ENCODE measurements around the gene SH3RF3. TPM values are rescaled to one million over a fixed set of nuclear protein-coding genes. Genes with fewer than 3 reads are reported as not detected.

Gene SH3RF3
- total RNA-seq, 2 donors from 2014 or later, result 1.3 to 2.5 TPM

DNA sequence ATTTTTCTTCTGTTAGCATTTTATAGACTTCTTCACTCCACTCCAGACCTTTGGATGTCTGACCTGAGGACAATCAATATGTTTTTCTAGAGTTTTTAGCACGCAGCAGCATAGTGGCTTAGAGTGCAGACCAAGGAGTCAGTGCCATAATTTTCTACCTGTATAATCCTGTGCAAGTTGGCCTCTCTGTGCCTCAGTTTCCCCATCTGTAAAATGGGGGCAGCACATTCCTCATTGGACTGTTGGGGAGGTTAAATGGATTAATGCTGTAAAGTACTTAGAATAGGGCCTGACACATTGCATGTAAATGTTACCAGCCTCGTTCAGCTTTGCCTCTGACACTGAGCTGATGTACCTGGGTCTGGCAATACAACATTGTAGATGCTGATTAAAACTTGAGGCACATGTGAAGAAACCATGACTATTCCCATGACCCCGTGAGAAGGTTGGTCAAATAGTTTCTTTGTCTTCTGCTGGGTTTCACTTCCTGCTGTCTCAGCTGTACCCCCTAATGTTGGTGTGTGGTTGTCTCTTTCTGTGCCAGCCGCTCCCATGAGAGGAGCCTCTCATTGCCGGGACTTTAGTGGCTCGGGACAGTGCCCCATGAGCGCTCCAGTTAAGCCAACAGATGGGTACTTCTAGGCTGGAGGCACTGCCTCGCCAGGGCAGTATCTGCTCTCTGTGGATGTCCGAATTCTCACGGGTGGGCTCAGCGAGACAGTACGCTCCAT is 125.3 kb downstream of the SH3RF3 start:
- DNase-seq, result no peak
- H3K9me3 ChIP-seq, result no peaks in the 10 kb centered on the region
- H3K27me3 ChIP-seq, result no peaks in the 10 kb centered on the region
- H3K9ac ChIP-seq (ENCODE audit: low read depth in 2 of 2, low read length in 2 of 2), result no peak overlapping the region
- no peak overlapping the region for H3K27ac ChIP-seq
- H3K36me3 ChIP-seq, result no peaks in the 10 kb centered on the region
- intact Hi-C loops (cut with DNase I), result no loop called here
- TF ChIP-seq, protein P1, sequence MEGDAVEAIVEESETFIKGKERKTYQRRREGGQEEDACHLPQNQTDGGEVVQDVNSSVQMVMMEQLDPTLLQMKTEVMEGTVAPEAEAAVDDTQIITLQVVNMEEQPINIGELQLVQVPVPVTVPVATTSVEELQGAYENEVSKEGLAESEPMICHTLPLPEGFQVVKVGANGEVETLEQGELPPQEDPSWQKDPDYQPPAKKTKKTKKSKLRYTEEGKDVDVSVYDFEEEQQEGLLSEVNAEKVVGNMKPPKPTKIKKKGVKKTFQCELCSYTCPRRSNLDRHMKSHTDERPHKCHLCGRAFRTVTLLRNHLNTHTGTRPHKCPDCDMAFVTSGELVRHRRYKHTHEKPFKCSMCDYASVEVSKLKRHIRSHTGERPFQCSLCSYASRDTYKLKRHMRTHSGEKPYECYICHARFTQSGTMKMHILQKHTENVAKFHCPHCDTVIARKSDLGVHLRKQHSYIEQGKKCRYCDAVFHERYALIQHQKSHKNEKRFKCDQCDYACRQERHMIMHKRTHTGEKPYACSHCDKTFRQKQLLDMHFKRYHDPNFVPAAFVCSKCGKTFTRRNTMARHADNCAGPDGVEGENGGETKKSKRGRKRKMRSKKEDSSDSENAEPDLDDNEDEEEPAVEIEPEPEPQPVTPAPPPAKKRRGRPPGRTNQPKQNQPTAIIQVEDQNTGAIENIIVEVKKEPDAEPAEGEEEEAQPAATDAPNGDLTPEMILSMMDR (IDR thresholded peaks at IDR 0.05), result no peak
- no peak overlapping the region for H3K4me3 ChIP-seq
- H3K4me1 ChIP-seq, result no peaks in the 10 kb centered on the region

DNA sequence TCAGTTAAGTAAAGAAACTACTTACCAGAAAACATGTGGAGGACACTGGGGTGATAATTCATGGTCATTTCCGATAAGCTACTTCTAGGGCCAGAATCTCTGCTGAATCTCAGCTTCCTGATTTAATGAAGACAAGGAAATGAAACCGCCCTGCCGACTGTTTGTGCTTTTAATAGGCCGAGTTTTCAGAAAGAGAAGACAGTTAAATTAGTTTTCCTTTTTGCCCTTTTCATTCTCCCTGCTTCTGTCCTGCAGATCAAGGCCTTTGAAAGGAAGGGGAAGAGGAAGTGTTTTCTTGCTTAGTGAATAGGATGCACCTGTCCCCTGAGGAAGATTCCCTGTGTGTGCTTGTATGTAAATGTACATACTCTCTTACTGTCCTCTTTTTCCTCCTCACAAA is 126.6 kb downstream of the SH3RF3 start:
- H3K9ac ChIP-seq (ENCODE audit: low read depth in 2 of 2, low read length in 2 of 2), result no peak overlapping the region
- TF ChIP-seq, protein P1 (IDR thresholded peaks at IDR 0.05), result no peak
- H3K36me3 ChIP-seq, result no peaks in the 10 kb centered on the region
- H3K9me3 ChIP-seq, result no peaks in the 10 kb centered on the region
- DNase-seq, result no peak
- no peaks in the 10 kb centered on the region for H3K4me1 ChIP-seq
- no peak overlapping the region for H3K27ac ChIP-seq
- intact Hi-C loops (cut with DNase I), result no loop called here
- no peak overlapping the region for H3K4me3 ChIP-seq
- H3K27me3 ChIP-seq, result no peaks in the 10 kb centered on the region

DNA sequence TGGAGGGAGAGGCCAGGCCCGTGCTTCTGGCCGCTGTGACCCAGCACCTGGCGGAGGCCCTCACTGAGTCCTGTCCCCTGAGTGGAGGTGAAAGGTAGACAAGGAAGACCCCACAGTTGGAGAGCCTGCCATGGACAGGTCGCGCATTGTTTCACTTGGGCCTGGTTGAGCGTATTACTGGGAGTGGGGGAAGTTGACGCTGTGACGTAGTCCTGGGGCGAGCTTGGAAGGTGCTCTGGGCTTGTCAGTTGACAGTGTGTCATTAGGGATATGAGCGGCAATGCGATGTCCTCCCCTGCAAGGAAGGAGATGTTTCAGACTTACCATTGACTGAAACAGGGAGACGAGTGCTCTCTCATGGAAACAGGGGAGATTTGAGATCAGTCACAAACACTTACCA is 127.1 kb downstream of the SH3RF3 start:
- Histone ChIP-seq H3K9me3 (no peaks in the 10 kb centered on the region), H3K27ac (no peak overlapping the region), H3K36me3 (no peaks in the 10 kb centered on the region), H3K9ac (ENCODE audit: low read depth in 2 of 2, low read length in 2 of 2) (no peak overlapping the region), H3K4me1 (no peaks in the 10 kb centered on the region), H3K4me3 (no peak overlapping the region), H3K27me3 (no peaks in the 10 kb centered on the region)
- TF ChIP-seq, protein P1 (IDR thresholded peaks at IDR 0.05), result no peak
- DNase-seq, result no peak
- intact Hi-C loops (cut with DNase I), result no loop called here

- Histone ChIP-seq H3K36me3 (no peaks in the 10 kb centered on the region), H3K27ac (no peak overlapping the region), H3K4me1 (no peaks in the 10 kb centered on the region), H3K9me3 (no peaks in the 10 kb centered on the region), H3K27me3 (no peaks in the 10 kb centered on the region), H3K9ac (ENCODE audit: low read depth in 2 of 2, low read length in 2 of 2) (no peak overlapping the region), H3K4me3 (no peak overlapping the region)
- DNase-seq, result no peak
- TF ChIP-seq, protein P1 (IDR thresholded peaks at IDR 0.05), result no peak
- intact Hi-C loops (cut with DNase I), result no loop called here
Observed at GRCh38 chr2:109256921-109257320, 127.9 kb downstream of the SH3RF3 start.

DNA sequence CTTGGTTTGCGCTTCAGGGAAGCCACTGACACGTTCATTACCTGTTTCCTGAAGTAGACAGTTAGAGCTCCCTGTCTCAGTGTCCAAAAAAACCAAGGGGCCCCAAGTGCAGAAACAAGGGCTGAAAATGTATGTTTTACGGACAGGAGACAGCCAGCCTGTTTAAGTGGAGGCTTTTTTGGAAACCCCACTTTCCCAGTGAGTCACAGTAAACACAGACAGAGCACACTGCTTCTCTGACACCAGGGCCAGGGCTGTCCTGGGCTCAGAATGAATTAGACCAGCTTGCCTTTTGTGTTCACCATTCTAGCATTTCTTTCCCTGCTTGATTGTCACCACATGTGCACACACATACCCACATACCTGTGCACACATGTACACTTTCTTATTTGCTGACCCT is 128.6 kb downstream of the SH3RF3 start:
- no peak overlapping the region for H3K4me3 ChIP-seq
- H3K4me1 ChIP-seq, result no peaks in the 10 kb centered on the region
- TF ChIP-seq, protein P1 (IDR thresholded peaks at IDR 0.05), result no peak
- no peak for DNase-seq
- H3K9ac ChIP-seq (ENCODE audit: low read depth in 2 of 2, low read length in 2 of 2), result no peak overlapping the region
- no peaks in the 10 kb centered on the region for H3K9me3 ChIP-seq
- H3K36me3 ChIP-seq, result no peaks in the 10 kb centered on the region
- no peak overlapping the region for H3K27ac ChIP-seq
- H3K27me3 ChIP-seq, result no peaks in the 10 kb centered on the region
- intact Hi-C loops (cut with DNase I), result no loop called here
